A673 (cell line): Measurements from ENCODE around the gene OR51E2.

Source experiments
- CTCF ChIP-seq: fragments of 300-800, 200-600 bp; sonication (generic); conservative IDR thresholded peaks from 2 replicates; pipeline ENCODE4 v1.5.1; 2017; ENCODE audit warnings: low read depth, mild to moderate bottlenecking, antibody characterized with exemption, low read length, moderate library complexity, mixed read lengths
- EZH2 ChIP-seq: fragments of 200-600 bp; sonication (generic); IDR thresholded peaks from 2 replicates; pipeline ENCODE4 v1.6.1; 2017; ENCODE audit warnings: borderline replicate concordance, low read depth, mild to moderate bottlenecking, mixed read lengths, antibody characterized with exemption, low read length; ENCODE audit not compliant: poor library complexity, severe bottlenecking

- no peak for TF ChIP-seq CTCF
- no peak for TF ChIP-seq EZH2
These were observed 25.2 kb downstream of the OR51E2 start for GRCh38 chr11:4672470-4672869.
